Effector CD4-positive, alpha-beta T cell (primary cell): ENCODE measurements around the gene TMEM184A.
"Not testable (repeated sequence)": the region's sequence is repeated elsewhere in the genome, so short reads cannot be mapped to it uniquely, and the experiment has no call there.

Experiments used
- DNase-seq: peaks from one replicate; pipeline ENCODE4 v3.0.0-alpha.2; 2020

Gene TMEM184A

DNA sequence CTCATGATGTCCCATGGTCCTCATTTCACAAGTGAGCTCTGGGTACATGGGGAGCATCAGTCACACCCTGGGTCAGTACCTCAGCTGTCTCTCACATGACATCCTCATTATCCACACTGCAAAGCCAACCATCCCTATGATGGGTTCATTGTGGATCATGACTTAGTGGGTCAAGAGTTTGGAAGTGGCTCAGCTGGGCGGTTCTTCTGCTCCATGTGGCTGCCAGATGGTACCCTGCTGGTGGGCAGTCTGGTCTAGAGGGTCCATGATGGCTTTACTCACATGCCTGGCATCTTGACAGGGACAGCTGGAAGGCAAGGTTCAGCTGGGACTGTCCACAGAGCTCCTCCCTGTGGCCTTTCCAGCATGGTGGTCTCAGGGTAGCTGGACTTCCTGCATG lies 33.0 kb upstream of the TMEM184A start:
- no peak for DNase-seq

DNA sequence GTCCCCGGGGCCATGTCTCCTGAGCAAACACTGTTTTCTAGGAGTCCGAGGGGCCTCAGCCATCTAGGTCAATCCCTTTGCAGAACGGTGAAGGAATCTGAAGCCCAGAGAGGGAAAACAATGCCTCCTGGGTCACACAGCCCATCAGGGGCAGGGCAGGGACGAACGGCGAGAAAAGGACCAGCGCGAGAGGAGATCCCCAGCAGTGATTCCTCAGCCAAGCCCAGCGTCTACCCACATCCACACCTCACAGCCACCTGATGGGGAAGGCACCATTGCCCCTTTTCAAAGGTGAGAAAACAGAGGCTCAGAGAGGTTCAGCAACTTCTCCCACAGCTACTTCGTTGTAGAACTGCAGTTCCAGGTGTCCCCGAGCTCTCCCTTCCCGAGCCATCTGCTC lies 31.7 kb upstream of the TMEM184A start:
- no peak for DNase-seq

DNA sequence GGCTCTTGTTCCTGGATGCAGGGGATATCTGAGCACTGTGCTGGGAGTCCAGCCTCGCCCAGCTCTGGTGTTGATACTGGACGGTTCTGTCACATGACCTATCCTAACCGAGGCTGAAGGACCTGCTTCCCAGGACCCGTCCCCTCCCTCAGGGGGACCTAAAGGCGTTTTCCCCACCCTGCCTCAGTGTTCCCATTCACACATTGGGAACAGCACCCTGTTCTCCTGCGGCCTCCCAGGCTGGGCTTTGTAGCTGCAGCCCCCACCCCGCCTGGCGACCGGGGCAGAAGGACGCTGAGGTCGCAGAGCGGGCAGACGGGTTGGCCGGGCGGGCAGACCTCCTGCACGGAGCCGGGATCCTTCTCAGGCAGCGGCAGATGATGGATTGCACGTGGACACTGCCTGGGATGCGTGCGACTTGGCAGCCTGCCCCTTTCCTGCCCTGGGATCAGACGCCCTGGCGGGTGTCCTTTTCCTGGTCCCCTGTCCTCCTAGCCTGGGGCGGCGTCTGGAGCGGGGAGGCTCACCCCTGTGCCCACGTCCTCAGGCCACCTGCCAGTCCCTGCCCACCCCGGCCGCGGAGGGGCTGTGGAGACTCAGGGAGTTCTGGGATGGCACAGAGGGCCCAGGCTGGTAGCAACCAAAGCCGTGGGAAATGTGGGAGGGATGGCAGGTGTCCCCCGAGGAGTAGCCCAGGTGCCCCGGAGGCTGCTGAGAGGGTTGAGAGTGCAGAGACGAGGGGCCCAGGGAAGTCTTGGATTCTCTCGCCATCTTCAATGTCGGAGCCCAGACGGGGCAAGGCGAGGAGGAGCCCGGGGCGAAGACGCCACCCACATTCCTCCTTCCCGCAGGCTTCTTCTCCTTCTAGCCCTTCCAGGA lies 31.1 kb upstream of the TMEM184A start:
- no peak for DNase-seq

DNA sequence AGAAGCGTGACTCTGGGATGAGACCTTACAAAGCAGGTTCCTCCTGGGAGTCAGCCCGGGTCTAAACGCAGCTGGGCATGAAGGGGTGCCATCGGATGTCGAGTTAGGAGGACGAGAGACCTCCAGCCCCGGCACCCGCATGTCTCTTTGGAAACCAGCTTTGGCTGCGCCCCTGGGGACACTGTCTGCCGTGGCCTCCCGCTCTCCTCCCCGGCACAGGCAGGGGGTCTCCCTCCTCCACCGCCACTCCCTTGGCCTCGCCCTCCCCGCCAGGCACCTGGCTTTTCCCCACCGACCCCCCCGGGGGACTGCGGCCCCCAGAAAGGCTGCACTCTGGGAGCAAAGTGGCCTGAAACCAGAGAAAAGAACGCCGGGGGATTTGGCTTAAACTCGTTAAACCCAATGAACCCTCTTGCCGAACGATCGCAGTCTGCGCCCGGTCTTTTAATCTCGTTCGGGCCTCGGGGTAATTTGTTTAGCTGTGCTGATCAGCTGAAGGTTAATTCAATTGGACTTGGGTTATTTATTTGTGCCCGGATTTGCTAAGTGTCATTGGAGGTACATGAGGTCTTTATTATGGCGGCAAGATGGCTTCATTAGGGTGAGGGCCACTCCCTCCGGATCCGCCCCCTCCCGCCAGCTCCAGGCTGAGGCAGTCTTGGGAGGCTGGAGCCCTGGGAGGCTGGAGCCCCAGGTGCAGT lies 30.3 kb upstream of the TMEM184A start:
- DNase-seq, result no peak

DNA sequence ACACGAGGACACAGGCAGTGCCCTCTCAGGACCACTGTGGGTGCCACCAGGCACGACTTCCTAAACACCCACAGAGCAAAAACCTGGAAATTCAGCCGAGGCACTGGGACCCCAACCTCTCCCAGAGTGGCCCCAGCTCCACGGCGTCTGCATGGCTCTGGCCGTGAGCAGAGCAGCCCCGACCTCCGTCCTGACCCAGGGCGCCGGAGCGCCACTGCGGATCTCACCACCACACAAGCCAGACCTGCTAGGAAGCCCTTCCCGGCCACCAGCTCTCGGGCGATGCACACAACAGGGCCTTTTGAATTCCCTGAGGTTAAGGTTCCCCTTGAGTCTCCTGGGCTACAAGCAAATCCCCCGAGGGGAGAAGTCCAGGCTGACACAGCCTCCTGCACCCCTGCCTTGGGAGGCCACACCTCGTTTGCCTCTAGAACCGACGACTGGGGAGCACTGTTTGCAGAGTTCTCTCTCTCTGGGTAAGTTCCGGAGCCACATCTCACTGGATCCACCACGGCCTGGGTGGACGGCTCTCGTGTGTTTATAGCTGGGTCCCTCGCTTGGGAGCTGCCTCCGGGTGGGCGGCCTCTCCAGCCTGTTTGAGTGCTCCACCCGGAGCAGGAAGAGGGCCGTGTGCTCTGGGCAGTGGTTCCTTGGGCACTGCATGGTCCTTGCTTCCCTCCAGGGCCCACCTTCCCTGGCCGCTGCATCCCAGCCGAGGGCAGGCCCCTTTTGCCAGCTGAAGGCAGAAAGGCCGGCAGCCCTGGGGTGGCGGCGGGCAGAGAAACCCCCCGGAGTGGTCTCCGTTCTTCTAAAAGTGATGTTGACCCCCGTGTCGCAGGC lies 29.4 kb upstream of the TMEM184A start:
- DNase-seq, result no peak

DNA sequence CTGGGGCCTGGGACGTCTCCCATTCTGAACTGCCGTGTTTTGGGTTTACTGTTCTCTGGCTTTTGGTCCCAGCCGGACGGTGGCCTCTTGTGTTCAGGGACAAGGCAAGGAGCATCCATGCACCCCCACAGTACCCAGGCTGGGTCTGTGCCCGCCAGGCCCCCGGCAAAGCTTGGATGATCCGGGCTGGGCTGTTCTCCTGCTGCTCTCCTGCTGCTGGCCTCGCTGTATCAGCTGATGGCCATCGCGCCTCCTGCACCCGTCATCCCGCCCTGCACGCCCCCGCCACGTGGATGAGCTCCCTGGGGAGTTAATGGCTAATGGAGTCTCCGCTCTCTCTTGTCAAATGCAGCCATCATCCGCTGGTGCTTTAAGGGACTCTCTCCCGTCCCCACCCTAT lies 28.7 kb upstream of the TMEM184A start:
- DNase-seq, result no peak

DNA sequence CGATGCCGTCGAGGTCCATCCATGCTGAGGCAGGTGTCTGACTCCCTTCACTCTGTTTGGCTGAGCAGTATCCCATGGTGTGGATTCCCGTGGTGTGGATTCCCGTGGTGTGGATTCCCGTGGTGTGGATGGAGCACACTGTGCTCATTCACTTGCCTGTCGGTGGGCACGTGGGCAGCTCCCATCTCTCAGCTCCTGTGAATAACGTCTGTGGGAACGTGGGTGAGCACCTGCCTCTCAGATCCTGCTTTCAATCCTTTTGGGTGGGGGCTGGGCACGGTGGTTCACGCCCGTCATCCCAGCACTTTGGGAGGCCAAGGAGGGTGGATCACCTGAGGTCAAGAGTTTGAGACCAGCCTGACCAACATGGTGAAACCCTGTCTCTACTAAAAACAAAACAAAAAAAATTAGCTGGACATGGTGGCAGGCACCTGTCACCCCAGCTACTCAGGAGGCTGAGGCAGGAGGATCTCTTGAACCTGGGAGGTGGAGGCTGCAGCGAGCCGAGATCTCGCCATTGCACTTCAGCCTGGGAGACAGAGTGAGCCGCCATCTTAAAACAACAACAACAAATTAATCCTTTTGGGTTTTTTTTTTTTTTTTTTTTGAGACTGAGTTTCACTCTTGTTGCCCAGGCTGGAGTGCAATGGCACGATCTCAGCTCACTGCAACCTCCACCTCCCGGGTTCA lies 27.4 kb upstream of the TMEM184A start:
- DNase-seq, result not testable (repeated sequence)

DNA sequence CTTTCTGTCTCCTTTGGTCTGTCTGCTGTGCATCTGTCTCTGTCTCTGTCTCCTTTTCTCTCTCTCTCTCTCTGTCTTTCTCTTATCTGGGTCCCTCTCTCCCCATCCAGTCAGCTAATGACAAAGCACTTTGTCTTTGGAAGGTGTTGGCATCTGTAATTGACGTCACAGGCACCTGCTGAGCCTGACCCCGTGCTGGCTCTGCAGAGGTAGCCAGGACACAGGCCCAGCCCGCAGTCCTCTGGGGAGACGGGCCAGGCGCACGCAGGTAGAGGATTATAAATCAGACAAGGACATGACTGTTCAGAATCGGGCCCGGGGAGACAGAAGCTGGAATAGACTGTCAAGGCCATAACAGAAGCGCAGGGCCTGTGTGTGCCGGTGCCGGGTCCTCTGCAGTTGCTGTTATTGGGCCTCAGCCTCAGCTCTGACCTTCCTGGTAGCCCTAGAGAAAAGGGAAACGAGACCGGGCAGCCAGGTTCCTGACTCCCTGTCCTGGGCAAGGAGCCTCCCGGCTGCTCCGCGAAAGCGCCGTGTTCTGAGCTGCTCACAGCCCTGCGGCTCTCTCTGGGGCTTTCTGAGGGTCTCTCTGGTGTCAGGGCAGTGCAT lies 24.5 kb upstream of the TMEM184A start:
- DNase-seq, result no peak

DNA sequence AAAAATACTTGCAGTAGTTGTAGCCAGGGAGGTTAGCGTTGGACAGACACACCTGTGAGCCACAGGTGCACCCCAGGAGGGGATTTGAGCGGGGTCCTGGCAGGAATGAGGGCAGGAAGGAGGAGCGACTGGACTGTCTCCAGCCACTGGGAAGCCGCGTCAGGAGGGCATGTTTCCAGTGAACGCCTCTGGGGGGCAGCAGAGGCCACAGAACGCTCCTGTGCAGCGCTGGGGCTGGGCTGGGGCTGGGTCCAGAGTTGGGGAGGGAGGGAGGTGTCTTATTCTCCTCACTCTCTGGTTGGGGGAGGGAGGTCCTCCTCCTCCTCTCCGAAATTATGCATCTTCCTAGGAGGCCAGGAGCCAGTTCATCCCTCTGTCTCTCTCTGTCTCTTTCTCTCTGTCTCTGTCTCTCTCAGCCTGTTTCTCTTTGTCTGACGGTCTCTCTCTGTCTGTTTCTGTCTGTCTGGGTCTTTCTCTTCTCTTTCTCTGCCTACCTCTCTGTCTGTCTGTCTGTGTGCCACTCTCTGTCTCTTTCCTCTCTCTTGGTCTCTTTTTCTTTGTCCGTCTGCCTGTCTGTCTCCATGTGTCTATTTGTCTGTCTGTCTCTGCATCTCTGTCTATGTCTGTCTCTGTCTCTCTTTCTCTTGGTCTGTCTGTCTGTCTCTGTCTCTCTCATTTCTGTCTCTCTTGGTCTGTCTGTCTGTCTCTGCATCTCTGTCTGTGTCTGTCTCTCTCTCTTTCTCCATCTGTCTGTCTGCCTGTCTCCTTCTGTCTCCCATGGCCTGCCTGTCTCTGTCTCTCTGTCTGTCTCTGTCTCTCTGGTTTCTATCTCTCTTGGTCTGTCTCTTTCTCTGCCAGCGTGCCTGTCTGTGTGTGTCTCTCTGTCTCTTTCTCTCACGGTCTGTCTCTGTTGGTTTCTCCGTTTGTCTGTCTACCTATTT lies 23.7 kb upstream of the TMEM184A start:
- peak; percentile 68 for DNase-seq

DNA sequence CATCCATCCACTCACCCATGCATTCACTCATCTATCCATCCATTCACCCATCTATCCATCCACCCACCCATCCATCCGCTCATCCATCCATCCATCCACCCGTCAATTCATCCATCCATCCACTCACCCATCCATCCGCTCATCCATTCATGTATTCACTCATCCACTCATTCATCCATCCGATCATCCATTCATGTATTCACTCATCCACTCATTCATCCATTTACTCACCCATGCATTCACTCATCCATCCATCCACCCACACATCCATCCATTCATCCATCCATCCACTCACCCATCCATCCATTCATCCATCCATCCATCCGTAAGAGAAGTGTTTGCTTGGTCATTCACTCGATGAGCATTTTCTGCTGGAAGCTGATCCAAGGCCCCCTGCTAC lies 22.5 kb upstream of the TMEM184A start:
- DNase-seq, result no peak

DNA sequence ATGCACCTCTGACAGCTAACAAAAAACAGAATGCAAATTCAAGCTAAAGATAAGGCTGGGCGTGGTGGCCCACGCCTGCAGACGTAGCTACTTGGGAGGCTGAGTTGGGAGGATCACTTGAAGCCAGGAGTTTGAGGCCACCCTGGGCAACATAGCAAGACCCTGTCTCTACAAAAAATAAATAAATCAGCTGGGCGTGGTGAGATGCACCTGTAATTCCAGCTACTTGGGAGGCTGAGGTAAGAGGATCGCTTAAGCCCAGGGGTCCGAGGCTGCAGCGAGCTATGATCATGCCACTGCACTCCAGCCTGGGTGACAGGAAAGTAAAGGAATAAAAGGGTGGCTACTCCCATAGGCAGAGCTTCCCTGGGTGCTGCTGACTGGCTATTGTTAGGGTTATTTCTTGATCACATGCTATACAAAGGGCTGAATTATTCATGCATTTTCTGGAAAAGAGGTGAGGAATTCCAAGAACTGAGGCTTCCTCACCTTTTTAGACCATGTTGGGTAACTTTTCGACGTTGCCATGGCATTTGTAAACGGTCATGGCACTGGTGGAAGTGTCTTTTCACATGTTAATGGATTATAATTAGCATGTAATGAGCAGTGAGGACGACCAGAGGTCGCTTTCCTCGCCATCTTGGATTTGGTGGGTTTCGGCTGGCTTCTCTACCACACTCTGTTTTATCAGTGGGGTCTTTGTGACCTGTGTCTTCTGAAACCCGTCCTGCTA lies 20.7 kb upstream of the TMEM184A start:
- DNase-seq, result no peak

DNA sequence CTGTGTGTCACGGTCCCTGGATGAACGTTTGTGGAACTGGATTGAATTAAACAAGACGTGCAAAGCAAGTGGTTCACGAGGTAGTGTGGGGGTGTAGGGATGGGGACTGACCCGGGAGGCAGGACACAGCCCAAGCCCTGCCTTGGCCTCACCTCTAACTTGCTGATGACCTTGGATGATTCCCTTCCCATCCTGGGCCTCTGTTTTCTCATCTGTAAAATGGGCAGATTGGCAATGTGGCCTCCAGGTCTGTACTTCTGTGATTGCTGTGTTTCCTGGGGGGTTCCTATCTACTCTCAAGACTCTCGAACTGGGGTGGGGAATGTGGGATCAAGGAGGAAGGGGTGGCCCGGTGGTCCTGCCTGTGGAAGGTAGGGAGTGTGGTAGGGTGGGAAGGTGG lies 19.8 kb upstream of the TMEM184A start:
- no peak for DNase-seq

DNA sequence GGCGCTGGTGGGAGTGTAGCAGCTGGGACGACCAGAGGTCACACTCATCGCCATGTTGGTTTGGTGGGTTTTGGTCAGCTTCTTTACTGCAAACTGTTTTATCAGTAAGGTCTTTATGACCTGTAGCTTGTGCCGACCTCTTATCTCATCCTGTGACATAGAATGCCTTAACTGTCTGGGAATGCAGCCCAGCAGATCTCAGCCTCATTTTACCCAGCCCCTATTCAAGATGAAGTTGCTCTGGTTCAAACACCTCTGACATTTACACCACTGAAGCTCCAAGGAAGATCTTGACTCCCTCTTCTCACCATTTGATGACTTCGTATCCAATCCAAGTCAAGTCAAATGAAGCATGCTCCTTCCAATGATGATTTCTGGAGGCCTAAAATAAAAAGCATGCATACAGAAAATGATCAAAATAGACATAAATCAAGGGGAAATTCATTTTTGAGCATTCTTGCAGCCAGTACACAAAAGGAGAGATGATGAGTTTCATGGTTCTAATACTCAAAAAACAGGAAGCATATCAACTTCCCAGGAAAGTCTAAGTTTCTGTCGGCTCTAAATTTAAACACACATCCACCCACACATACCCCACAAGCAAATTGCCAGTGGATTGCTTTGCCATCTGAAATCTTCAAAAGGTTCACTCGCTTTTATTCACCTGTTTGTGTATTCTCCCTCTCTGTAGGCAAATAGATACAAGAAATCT lies 16.3 kb upstream of the TMEM184A start:
- DNase-seq, result no peak

DNA sequence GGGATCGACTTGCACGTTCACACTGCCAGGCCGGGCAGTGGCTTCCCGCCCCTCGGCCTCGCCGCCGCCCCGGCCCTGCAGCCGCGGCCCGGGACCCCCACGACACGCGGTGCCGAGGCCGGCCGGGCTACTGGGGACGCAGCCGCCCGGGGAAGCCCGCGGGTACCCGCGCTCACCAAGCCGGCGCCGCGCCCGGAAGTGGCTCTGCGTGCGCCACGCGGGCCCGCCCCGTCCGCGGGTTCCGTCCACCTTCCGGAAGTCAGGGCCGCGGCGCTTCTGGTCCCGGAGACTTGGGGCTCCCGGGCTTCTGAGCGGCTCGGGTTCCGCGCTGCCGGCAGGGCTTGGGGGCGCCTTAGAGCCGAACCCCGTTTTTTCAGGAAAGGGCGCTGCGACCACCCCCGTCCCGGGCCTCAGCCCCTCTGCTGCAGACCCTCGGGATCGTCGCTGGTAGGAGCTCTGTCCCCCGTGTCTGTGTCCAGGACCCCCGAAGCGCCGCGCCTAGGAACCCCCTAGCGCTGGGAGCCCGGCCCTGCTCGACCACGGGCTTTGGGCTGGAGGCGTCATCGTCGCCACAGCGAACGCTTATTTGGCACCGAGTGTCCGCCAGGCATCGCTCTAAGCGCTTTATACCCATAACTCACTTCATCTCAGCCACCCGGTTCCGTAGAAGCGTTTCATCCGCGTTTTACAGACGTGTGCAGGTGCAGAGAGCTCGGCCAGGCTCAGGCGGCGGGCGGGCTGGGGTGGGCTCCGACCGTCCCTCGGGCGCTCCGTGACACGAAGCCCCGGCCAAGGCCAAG lies 14.0 kb upstream of the TMEM184A start, which contains the start of gene PSMG3:
Gene PSMG3, minus strand, starts transcription at position 200 of the 800 bp plus-strand sequence. CDS start 693 bp downstream, outside the sequence.
- DNase-seq, result peak; percentile 76

DNA sequence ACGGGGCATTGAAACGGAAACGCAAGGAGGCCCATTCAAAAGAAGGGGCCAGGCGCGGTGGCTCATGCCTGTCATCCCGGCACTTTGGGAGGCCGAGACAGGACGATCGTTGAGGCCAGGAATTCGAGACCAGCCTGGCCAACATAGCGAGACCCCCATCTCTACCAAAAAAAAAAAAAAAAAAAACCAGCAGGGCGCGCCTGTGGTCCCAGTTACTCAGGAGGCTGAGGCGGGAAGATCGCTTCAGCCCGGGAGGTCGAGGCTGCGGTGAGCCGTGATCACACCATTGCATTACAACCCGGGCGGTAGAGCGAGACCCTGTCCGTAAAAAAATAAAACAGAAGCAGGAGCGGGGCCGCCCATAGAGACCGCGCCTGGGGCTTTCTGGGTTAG lies 13.4 kb upstream of the TMEM184A start:
- no peak for DNase-seq

DNA sequence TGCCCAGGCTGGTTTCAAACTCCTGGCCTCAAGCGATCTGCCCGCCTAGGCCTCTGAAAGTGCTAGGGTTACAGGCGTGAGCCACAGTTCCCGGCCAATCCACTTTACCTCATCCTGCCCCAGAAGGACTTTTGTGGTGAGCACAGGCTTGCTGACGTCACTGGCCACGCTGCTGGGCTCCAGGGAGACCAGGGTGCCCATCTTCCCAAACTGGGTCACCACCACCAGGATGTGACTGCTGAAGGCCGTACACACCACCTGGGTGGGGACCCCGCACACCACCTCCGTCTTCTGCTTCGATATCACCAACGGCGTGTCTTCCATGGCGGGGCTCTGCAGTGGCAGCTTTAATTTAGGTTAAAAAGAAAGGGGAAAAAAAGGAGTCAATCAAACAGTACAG lies 13.0 kb upstream of the TMEM184A start:
- DNase-seq, result no peak

DNA sequence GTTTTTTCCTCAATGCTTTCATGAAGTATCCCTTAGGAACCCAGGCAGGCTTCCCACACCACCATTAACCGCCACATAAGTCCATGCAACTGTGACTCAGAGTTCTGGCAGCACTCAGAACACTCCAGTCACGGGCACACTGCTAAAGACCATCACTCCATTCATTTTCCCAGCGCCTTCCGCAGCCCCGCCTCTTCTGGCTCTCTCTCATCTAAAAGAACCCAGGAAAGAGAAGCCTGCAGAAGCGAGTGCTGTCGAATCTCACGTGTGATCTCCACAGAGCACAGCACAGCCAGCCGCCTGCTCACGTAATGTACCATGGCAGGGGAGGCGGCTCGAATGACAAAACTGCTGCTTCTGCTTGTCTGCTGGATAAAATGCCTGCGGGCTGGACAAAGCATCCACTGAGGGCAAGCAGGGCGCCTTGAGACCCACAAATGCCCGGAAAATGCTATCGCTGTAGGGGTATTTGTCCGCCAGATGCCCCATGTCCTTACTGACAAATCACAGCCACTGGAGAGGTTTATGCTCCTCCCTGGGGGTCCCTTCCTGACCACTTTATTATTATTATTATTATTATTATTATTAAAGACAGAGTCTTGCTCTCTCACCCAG lies 12.0 kb upstream of the TMEM184A start:
- DNase-seq, result no peak
